Measurements from ENCODE around the gene KIRREL3. TPM values are rescaled to one million over a fixed set of nuclear protein-coding genes. Genes with fewer than 3 reads are reported as not detected.

The KIRREL3 gene
- total and polyA plus RNA-seq, 12 donors: 0.13 to 0.58 (median 0.30) TPM

GRCh38 chr11:126732981-126733380, 267.6 kb downstream of the KIRREL3 start:
- no peak overlapping the region for H3K4me3 ChIP-seq
- DNase-seq (no peak), ATAC-seq (no peak)
- no peaks in the 10 kb centered on the region for H3K36me3 ChIP-seq
- H3K27ac ChIP-seq: no peak overlapping the region
- 56 to 61% methylated on average over 4 of the region's 4 CpGs for WGBS, 2 donors
- intact Hi-C loops (cut with DNase I): no loop called here
- H3K27me3 ChIP-seq: peaks cover 0 to 38% (median 8%) of the 10 kb centered on the region in 7 donors
- no peak for TF ChIP-seq CTCF (IDR thresholded peaks at IDR 0.05)
- H3K9me3 ChIP-seq: no peaks in the 10 kb centered on the region
- no peaks in the 10 kb centered on the region for H3K4me1 ChIP-seq

GRCh38 chr11:126731576-126732142, 268.9 kb downstream of the KIRREL3 start:
- no peak overlapping the region for H3K4me3 ChIP-seq
- intact Hi-C loops (cut with DNase I): no loop called here
- ATAC-seq: no peak

GRCh38 chr11:126727381-126727780, 273.2 kb downstream of the KIRREL3 start:
- H3K9me3 ChIP-seq: no peaks in the 10 kb centered on the region
- no peak overlapping the region for H3K4me3 ChIP-seq
- intact Hi-C loops (cut with DNase I): no loop called here
- ATAC-seq (no peak), DNase-seq (no peak)
- H3K27me3 ChIP-seq: peaks cover 0 to 31% (median 8%) of the 10 kb centered on the region in 7 donors
- no peaks in the 10 kb centered on the region for H3K36me3 ChIP-seq
- 67 to 69% methylated on average over 5 of the region's 5 CpGs for WGBS, 2 donors
- no peak for TF ChIP-seq CTCF (IDR thresholded peaks at IDR 0.05)
- H3K27ac ChIP-seq: no peak overlapping the region
- no peaks in the 10 kb centered on the region for H3K4me1 ChIP-seq

More at GRCh38 chr11:126731576-126732142, 268.9 kb downstream of the KIRREL3 start:
- Histone ChIP-seq H3K27me3 (peaks cover 0 to 37% (median 8%) of the 10 kb centered on the region in 7 donors), H3K4me1 (no peaks in the 10 kb centered on the region), H3K36me3 (no peaks in the 10 kb centered on the region), H3K27ac (no peak overlapping the region), H3K9me3 (no peaks in the 10 kb centered on the region)
- WGBS, 2 donors: 46 to 52% methylated on average over 4 of the region's 4 CpGs
- DNase-seq: no peak
- no peak for TF ChIP-seq CTCF (IDR thresholded peaks at IDR 0.05)

GRCh38 chr11:126725521-126725920, 275.0 kb downstream of the KIRREL3 start:
- no peak for DNase-seq
- H3K4me1 ChIP-seq: peaks cover 0 to 1% (median 0%) of the 10 kb centered on the region in 9 donors
- 82 to 83% methylated on average over 7 of the region's 7 CpGs for WGBS, 2 donors
- no peaks in the 10 kb centered on the region for H3K9me3 ChIP-seq
- no peak for ATAC-seq
- peaks cover 0 to 21% (median 3%) of the 10 kb centered on the region in 7 donors for H3K27me3 ChIP-seq
- H3K27ac ChIP-seq: no peak overlapping the region
- H3K4me3 ChIP-seq: no peak overlapping the region
- intact Hi-C loops (cut with DNase I): no loop called here
- TF ChIP-seq CTCF (IDR thresholded peaks at IDR 0.05): no peak
- no peaks in the 10 kb centered on the region for H3K36me3 ChIP-seq
